Left kidney (tissue), 2 donors: ENCODE measurements around the gene GAS7. TPM values are rescaled to one million over a fixed set of nuclear protein-coding genes. Genes with fewer than 3 reads are reported as not detected.
A peak's percentile ranks its signal among the peaks of the same experiment; 100 is the strongest.
"Not testable (repeated sequence)": the region's sequence is repeated elsewhere in the genome, so short reads cannot be mapped to it uniquely, and the experiment has no call there.

ENCODE experiments used
- DNase-seq: peaks from one replicate; pipeline ENCODE4 v3.0.0-alpha.2; 2013
- polyA plus RNA-seq: library from polyadenylated mRNA; unstranded; fragments of 120-200 nt; gene quantifications from one replicate; pipeline ENCODE4 v1.2.1, GENCODE V29; 2013; ENCODE audit not compliant: insufficient read length

Gene GAS7
- polyA plus RNA-seq, 1 donor: 16.9 TPM

- DNase-seq: no peak
Observed at GRCh38 chr17:10073941-10074340, 124.5 kb downstream of the GAS7 start.

- no peak for DNase-seq
Observed at GRCh38 chr17:10072556-10073425, 125.6 kb downstream of the GAS7 start.

GRCh38 chr17:10072086-10072485 lies 126.3 kb downstream of the GAS7 start:
- DNase-seq: no peak

GRCh38 chr17:10071141-10071540 lies 127.3 kb downstream of the GAS7 start:
- DNase-seq: no peak

GRCh38 chr17:10070690-10071089 lies 127.7 kb downstream of the GAS7 start:
- DNase-seq: no peak

GRCh38 chr17:10069301-10069700 lies 129.1 kb downstream of the GAS7 start:
- no peak for DNase-seq

GRCh38 chr17:10067446-10068143 lies 130.8 kb downstream of the GAS7 start:
- no peak for DNase-seq

GRCh38 chr17:10064536-10064935 lies 133.9 kb downstream of the GAS7 start:
- DNase-seq: no peak

GRCh38 chr17:10063730-10064241 lies 134.6 kb downstream of the GAS7 start:
- DNase-seq: no peak

GRCh38 chr17:10062691-10063385 lies 135.6 kb downstream of the GAS7 start:
- DNase-seq: no peak

GRCh38 chr17:10061111-10061845 lies 137.1 kb downstream of the GAS7 start:
- peak; percentile 46 for DNase-seq

- no peak for DNase-seq
Observed at GRCh38 chr17:10060526-10060925, 137.9 kb downstream of the GAS7 start.

GRCh38 chr17:10059684-10060211 lies 138.7 kb downstream of the GAS7 start:
- no peak for DNase-seq

GRCh38 chr17:10058921-10059683 lies 139.3 kb downstream of the GAS7 start:
- DNase-seq: no peak

- DNase-seq: not testable (repeated sequence)
Observed at GRCh38 chr17:10057466-10057865, 140.9 kb downstream of the GAS7 start.

- no peak for DNase-seq
Observed at GRCh38 chr17:10055262-10055975, 143.0 kb downstream of the GAS7 start.

GRCh38 chr17:10053782-10054540 lies 144.4 kb downstream of the GAS7 start:
- no peak for DNase-seq

GRCh38 chr17:10052106-10052813 lies 146.1 kb downstream of the GAS7 start:
- DNase-seq: no peak

- no peak for DNase-seq
Observed at GRCh38 chr17:10051112-10051511, 147.3 kb downstream of the GAS7 start.
